ENCODE measurements around the gene CYP4A11. TPM values are rescaled to one million over a fixed set of nuclear protein-coding genes. Genes with fewer than 3 reads are reported as not detected.
"Not testable (repeated sequence)": the region's sequence is repeated elsewhere in the genome, so short reads cannot be mapped to it uniquely, and the experiment has no call there.

CYP4A11 gene
- total RNA-seq, 2 experiments from 2014 or later = not detected

DNA sequence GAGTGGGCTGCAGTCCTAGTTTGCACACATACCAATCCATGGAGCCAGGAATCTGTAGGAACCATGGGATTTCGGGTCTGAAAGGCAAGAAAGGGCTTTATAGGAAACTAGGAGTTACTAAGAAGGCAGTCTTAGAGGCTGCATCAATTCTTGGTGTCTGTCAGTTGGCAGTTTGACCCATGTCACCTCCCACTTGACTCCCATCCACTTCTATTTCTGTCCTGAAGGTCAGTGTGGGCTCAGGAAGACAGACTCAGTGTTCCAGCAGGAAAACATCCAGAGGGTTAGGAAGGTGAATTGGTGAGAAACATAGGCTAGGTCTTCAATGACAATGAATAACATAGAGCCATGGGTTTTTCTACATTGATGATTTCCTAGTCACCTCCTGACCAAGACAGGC, 4.0 kb downstream of the CYP4A11 start:
- Histone ChIP-seq H3K27me3 (ENCODE audit: control insufficient read depth in 1 of 2, insufficient read depth in 2 of 2, low read length in 2 of 2) (peaks cover 0 to 4% of the 10 kb centered on the region in 2 experiments), H3K36me3 (ENCODE audit: insufficient read depth, low read length) (no peaks in the 10 kb centered on the region), H3K4me3 (ENCODE audit: low read length) (no peak overlapping the region), H3K27ac (ENCODE audit: low read depth in 1 of 2, low read length in 2 of 2) (no peak overlapping the region), H3K4me1 (ENCODE audit: insufficient read depth, low read length) (no peaks in the 10 kb centered on the region), H3K9me3 (ENCODE audit: control insufficient read depth in 1 of 2, insufficient read depth in 1 of 2, low read length in 2 of 2) (no peaks in the 10 kb centered on the region)
- DNase-seq = no peak
- intact Hi-C loops (cut with DNase I, micrococcal nuclease) = no loop called here
- Mint-ChIP-seq H3K27me3 (peaks cover 24% of the 10 kb centered on the region), H3K4me1 (ENCODE audit: low read depth) (no peaks in the 10 kb centered on the region), H3K27ac (no peak overlapping the region), H3K36me3 (ENCODE audit: low read depth) (no peaks in the 10 kb centered on the region), H3K4me3 (no peak overlapping the region), H3K9me3 (no peaks in the 10 kb centered on the region)
- CTCF ChIA-PET = no interaction called here
- POLR2A ChIA-PET = no interaction called here
- TF ChIP-seq, protein P1, sequence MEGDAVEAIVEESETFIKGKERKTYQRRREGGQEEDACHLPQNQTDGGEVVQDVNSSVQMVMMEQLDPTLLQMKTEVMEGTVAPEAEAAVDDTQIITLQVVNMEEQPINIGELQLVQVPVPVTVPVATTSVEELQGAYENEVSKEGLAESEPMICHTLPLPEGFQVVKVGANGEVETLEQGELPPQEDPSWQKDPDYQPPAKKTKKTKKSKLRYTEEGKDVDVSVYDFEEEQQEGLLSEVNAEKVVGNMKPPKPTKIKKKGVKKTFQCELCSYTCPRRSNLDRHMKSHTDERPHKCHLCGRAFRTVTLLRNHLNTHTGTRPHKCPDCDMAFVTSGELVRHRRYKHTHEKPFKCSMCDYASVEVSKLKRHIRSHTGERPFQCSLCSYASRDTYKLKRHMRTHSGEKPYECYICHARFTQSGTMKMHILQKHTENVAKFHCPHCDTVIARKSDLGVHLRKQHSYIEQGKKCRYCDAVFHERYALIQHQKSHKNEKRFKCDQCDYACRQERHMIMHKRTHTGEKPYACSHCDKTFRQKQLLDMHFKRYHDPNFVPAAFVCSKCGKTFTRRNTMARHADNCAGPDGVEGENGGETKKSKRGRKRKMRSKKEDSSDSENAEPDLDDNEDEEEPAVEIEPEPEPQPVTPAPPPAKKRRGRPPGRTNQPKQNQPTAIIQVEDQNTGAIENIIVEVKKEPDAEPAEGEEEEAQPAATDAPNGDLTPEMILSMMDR (IDR thresholded peaks at IDR 0.05) = no peak
- no peak for ATAC-seq (ENCODE audit: poor library complexity)

DNA sequence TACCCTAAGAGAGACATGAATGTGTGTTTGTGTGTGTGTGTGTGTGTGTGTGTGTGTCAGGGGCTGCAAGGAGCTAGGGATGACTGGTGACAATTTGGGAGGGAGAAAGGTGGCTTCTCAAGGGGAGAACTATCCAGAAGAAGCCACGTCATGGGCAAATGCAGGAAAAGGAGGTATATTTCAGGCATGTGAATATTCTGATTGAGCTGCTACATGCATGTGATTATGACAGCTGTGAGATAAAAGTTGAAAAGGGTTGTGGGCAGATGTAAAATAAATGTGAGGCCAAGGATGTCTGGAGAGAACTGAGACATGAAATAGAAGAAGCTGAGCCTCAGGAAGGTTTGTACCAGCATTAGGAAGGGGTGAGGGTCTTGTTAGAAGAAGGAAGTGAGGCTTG, 4.5 kb downstream of the CYP4A11 start:
- H3K4me3 ChIP-seq (ENCODE audit: low read length) = no peak overlapping the region
- no peak overlapping the region for H3K27ac ChIP-seq (ENCODE audit: low read depth in 1 of 2, low read length in 2 of 2)
- H3K27me3 ChIP-seq (ENCODE audit: control insufficient read depth in 1 of 2, insufficient read depth in 2 of 2, low read length in 2 of 2) = peaks cover 0 to 4% of the 10 kb centered on the region in 2 experiments
- no peaks in the 10 kb centered on the region for H3K36me3 ChIP-seq (ENCODE audit: insufficient read depth, low read length)
- H3K36me3 Mint-ChIP-seq (ENCODE audit: low read depth) = no peaks in the 10 kb centered on the region
- no peaks in the 10 kb centered on the region for H3K9me3 ChIP-seq (ENCODE audit: control insufficient read depth in 1 of 2, insufficient read depth in 1 of 2, low read length in 2 of 2)
- ChIA-PET CTCF (no interaction called here), POLR2A (no interaction called here)
- H3K4me3 Mint-ChIP-seq = no peak overlapping the region
- intact Hi-C loops (cut with DNase I, micrococcal nuclease) = no loop called here
- H3K4me1 ChIP-seq (ENCODE audit: insufficient read depth, low read length) = no peaks in the 10 kb centered on the region
- H3K27ac Mint-ChIP-seq = no peak overlapping the region
- DNase-seq (no peak), ATAC-seq (ENCODE audit: poor library complexity) (no peak)
- TF ChIP-seq, protein P1 (IDR thresholded peaks at IDR 0.05) = no peak
- no peaks in the 10 kb centered on the region for H3K9me3 Mint-ChIP-seq
- no peaks in the 10 kb centered on the region for H3K4me1 Mint-ChIP-seq (ENCODE audit: low read depth)
- H3K27me3 Mint-ChIP-seq = peaks cover 19% of the 10 kb centered on the region

DNA sequence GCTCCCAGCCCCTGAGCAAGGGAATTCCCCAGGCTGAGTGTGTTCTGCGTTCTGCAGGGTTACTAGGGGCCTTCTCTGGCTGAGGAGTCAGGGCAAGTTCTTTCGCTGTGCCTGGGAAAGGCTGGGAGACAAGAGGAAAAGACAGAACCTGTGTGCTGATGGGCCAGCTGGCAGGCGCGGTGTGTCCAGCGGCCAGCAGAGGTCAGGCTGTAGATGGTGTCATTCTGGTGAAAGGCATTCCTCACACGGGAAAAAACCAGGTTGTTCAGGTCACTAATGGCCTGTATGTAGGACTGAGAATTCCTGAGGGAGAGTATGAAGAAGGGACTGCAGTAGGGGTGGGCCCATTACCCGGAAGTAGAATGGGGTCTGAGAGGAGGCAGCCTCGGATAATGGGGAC, 6.4 kb downstream of the CYP4A11 start:
- H3K27ac ChIP-seq (ENCODE audit: low read depth in 1 of 2, low read length in 2 of 2); H3K4me3 Mint-ChIP-seq; H3K4me1 Mint-ChIP-seq (ENCODE audit: low read depth); H3K27ac Mint-ChIP-seq; ATAC-seq (ENCODE audit: poor library complexity); H3K36me3 Mint-ChIP-seq (ENCODE audit: low read depth); H3K9me3 Mint-ChIP-seq; POLR2A ChIA-PET; DNase-seq; H3K36me3 ChIP-seq (ENCODE audit: insufficient read depth, low read length); intact Hi-C loops (cut with DNase I, micrococcal nuclease); CTCF ChIA-PET; H3K27me3 ChIP-seq (ENCODE audit: control insufficient read depth in 1 of 2, insufficient read depth in 2 of 2, low read length in 2 of 2); H3K4me1 ChIP-seq (ENCODE audit: insufficient read depth, low read length); H3K9me3 ChIP-seq (ENCODE audit: control insufficient read depth in 1 of 2, insufficient read depth in 1 of 2, low read length in 2 of 2); H3K4me3 ChIP-seq (ENCODE audit: low read length): not testable (repeated sequence)
- peaks cover 24% of the 10 kb centered on the region for H3K27me3 Mint-ChIP-seq

DNA sequence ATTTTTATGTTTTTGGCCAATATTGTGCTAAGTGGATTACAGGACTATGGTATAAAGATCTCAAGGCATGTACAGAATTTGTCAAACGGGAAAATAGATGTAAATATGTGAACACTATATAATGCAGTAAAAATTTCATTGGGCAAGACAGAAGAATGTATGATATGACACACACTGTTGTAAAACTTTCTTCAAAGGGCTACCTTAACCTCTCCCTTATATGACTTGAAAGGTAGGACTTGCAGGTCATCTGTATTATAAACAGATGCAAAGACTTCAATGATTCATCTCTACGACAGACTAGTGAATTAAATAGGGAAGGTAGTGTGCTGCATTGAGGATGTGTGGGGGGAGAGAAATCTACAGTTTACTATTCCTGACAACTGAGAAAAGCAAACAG, 9.3 kb downstream of the CYP4A11 start:
- H3K36me3 Mint-ChIP-seq (ENCODE audit: low read depth); CTCF ChIA-PET: not testable (repeated sequence)

More for the DNA sequence above, 9.3 kb downstream of the CYP4A11 start:
- DNase-seq; H3K27ac ChIP-seq (ENCODE audit: low read depth in 1 of 2, low read length in 2 of 2); H3K4me1 Mint-ChIP-seq (ENCODE audit: low read depth); H3K27me3 ChIP-seq (ENCODE audit: control insufficient read depth in 1 of 2, insufficient read depth in 2 of 2, low read length in 2 of 2); H3K4me1 ChIP-seq (ENCODE audit: insufficient read depth, low read length); POLR2A ChIA-PET; intact Hi-C loops (cut with DNase I, micrococcal nuclease); H3K9me3 Mint-ChIP-seq; H3K9me3 ChIP-seq (ENCODE audit: control insufficient read depth in 1 of 2, insufficient read depth in 1 of 2, low read length in 2 of 2); ATAC-seq (ENCODE audit: poor library complexity); H3K27ac Mint-ChIP-seq; H3K36me3 ChIP-seq (ENCODE audit: insufficient read depth, low read length); H3K4me3 Mint-ChIP-seq; H3K4me3 ChIP-seq (ENCODE audit: low read length): not testable (repeated sequence)
- H3K27me3 Mint-ChIP-seq = peaks cover 30% of the 10 kb centered on the region

Measured in CD4-positive, alpha-beta T cell (primary cell).